Sigmoid colon (tissue), 7 donors: Measurements from ENCODE around the gene GNL1. TPM values are rescaled to one million over a fixed set of nuclear protein-coding genes. Genes with fewer than 3 reads are reported as not detected.
"Not testable (repeated sequence)": the region's sequence is repeated elsewhere in the genome, so short reads cannot be mapped to it uniquely, and the experiment has no call there.

Experiments used
- DNase-seq: peaks from one replicate; pipeline ENCODE4 v3.0.0-alpha.2; 2019
- H3K27ac ChIP-seq, 4 donors: fragments of 200-600 bp; sonication (generic); one replicate each; pipeline ENCODE4 v1.5.1; 2016 to 2019; ENCODE audit warnings: mild to moderate bottlenecking in 1 of 4
- H3K27me3 ChIP-seq, 3 donors: fragments of 200-600 bp; sonication (generic); one replicate each; pipeline ENCODE4 v1.5.1; 2019; ENCODE audit warnings: mild to moderate bottlenecking in 1 of 3
- H3K36me3 ChIP-seq, 4 donors: fragments of 200-600 bp; sonication (generic); one replicate each; pipeline ENCODE4 v1.5.1; 2016 to 2019
- H3K4me1 ChIP-seq, 4 donors: fragments of 200-600 bp; sonication (generic); one replicate each; pipeline ENCODE4 v1.5.1; 2017 to 2019
- H3K4me3 ChIP-seq, 4 donors: fragments of 200-600 bp; sonication (generic); one replicate each; pipeline ENCODE4 v1.5.1; 2017 to 2019; ENCODE audit warnings: mild to moderate bottlenecking in 2 of 4, moderate library complexity in 1 of 4
- H3K9me3 ChIP-seq, 4 donors: fragments of 200-600 bp in 3 of 4; sonication (generic) in 3 of 4; one replicate each; pipeline versions ENCODE4 v1.5.1 to v1.6.1; 2013 to 2019
- EP300 ChIP-seq, 4 donors: sonication (generic); formaldehyde crosslinking; IDR thresholded peaks; one replicate each; pipeline ENCODE4 v1.6.1; 2017; ENCODE audit warnings: antibody characterized with exemption in 4 of 4
- POLR2A ChIP-seq, 2 donors: fragments of 450-650 bp; IDR thresholded peaks; one replicate each; pipeline ENCODE4 v1.6.1; 2016; ENCODE audit warnings: antibody characterized with exemption in 2 of 2, mild to moderate bottlenecking in 2 of 2, moderate library complexity in 2 of 2
- POLR2AphosphoS5 ChIP-seq, 4 donors: sonication (generic); formaldehyde crosslinking; IDR thresholded peaks; one replicate each; pipeline ENCODE4 v1.6.1; 2017; ENCODE audit warnings: antibody characterized with exemption in 4 of 4
- WGBS, 2 donors: extraction: QIAGEN DNeasy Blood & Tissue Kit; methylation state at CpG; one replicate each; pipeline ENCODE4 v1.1.7; 2013; 5-methylcytosine and 5-hydroxymethylcytosine counted together
- intact Hi-C: fragments of 100-400 bp; cut with DNase I; formaldehyde crosslinking; loops from one replicate; pipeline ENCODE4 v1.15.1; 2023
- polyA plus RNA-seq, 3 donors: library from polyadenylated mRNA; stranded (reverse); fragments of 200-250 nt; gene quantifications; one replicate each; pipeline ENCODE4 v1.2.3, GENCODE V29; 2013
- total RNA-seq, 4 donors: library from RNA; depleted of rRNA; stranded (reverse); fragments of >200 nt; gene quantifications; one replicate each; pipeline ENCODE4 v1.1.0, GENCODE V29; 2016
- TF ChIP-seq, protein P1 (sequence below), 4 experiments: fragments of 450-650 bp in 3 of 4; fragments of 200-600 bp in 1 of 4; IDR thresholded peaks; one replicate each; pipeline ENCODE4 v1.5.1; 2016 to 2019; ENCODE audit warnings: antibody characterized with exemption in 4 of 4, mild to moderate bottlenecking in 3 of 4, moderate library complexity in 2 of 4
- donor health status: healthy with polysubstance abuse.
- donor health status: Bipolar disorder and iron deficiency.
- donor health status: healthy.

GNL1 gene
- total and polyA plus RNA-seq, 7 donors: 27.7 to 50.6 (median 35.7) TPM

- peak; percentile 81 for DNase-seq
Observed at GRCh38 chr6:30597315-30598144, 41.2 kb upstream of the GNL1 start.

GRCh38 chr6:30592287-30592686 is 36.0 kb upstream of the GNL1 start:
- no peak for TF ChIP-seq POLR2A (IDR thresholded peaks at IDR 0.05)
- TF ChIP-seq EP300 (IDR thresholded peaks at IDR 0.05): no peak
- no peak for TF ChIP-seq POLR2AphosphoS5 (IDR thresholded peaks at IDR 0.05)
- TF ChIP-seq, protein P1, sequence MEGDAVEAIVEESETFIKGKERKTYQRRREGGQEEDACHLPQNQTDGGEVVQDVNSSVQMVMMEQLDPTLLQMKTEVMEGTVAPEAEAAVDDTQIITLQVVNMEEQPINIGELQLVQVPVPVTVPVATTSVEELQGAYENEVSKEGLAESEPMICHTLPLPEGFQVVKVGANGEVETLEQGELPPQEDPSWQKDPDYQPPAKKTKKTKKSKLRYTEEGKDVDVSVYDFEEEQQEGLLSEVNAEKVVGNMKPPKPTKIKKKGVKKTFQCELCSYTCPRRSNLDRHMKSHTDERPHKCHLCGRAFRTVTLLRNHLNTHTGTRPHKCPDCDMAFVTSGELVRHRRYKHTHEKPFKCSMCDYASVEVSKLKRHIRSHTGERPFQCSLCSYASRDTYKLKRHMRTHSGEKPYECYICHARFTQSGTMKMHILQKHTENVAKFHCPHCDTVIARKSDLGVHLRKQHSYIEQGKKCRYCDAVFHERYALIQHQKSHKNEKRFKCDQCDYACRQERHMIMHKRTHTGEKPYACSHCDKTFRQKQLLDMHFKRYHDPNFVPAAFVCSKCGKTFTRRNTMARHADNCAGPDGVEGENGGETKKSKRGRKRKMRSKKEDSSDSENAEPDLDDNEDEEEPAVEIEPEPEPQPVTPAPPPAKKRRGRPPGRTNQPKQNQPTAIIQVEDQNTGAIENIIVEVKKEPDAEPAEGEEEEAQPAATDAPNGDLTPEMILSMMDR (IDR thresholded peaks at IDR 0.05): no peak
- Histone ChIP-seq H3K27me3 (no peaks in the 10 kb centered on the region), H3K27ac (no peak overlapping the region), H3K9me3 (no peaks in the 10 kb centered on the region), H3K36me3 (peaks cover 15 to 68% (median 41%) of the 10 kb centered on the region in 4 donors), H3K4me1 (no peaks in the 10 kb centered on the region), H3K4me3 (no peak overlapping the region)
- 98 to 100% methylated on average over 1 of the region's 1 CpG for WGBS, 2 donors
- DNase-seq: no peak
- intact Hi-C loops: no loop called here

More at GRCh38 chr6:30597315-30598144, 41.2 kb upstream of the GNL1 start:
- H3K9me3 ChIP-seq, H3K27me3 ChIP-seq, H3K4me3 ChIP-seq, H3K4me1 ChIP-seq: not testable (repeated sequence)
- Histone ChIP-seq H3K36me3 (peaks cover 26 to 37% (median 28%) of the 10 kb centered on the region in 4 donors), H3K27ac (peak overlapping the region in 1 of 4 donors; percentile 35)
- WGBS, 2 donors: 76 to 77% methylated on average over 15 of the region's 15 CpGs
- TF ChIP-seq POLR2AphosphoS5 (IDR thresholded peaks at IDR 0.05): peak in 2 of 4 donors; percentile 44 to 65
- TF ChIP-seq, protein P1 (IDR thresholded peaks at IDR 0.05): peak; percentile 70 to 87 (median 74)
- intact Hi-C loops: loop anchor here (5.0 kb wide), 1 partner anchor 55 kb away; no protein-coding TSS in a partner anchor

DNA sequence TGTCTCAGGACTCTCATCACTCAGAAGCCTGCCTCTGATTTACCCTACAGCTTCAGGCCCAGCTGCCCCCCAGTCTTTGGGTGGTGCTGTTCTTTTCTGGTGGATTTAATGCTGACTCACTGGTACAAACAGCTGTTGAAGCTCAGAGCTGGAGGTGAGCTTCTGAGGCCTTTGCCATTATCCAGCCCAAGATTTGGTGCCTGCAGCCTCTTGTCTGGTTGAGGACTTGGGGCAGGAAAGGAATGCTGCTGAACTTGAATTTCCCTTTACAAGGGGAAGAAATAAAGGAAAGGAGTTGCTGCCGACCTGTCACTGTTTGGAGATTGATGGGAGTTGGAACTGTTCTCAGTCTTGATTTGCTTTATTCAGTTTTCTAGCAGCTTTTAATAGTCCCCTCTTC is 34.7 kb upstream of the GNL1 start:
- Histone ChIP-seq H3K36me3 (peaks cover 28 to 81% (median 54%) of the 10 kb centered on the region in 4 donors), H3K4me3 (no peak overlapping the region), H3K9me3 (no peaks in the 10 kb centered on the region), H3K27ac (peak overlapping the region in 3 of 4 donors; percentile 18 to 55 (median 23)), H3K27me3 (no peaks in the 10 kb centered on the region), H3K4me1 (no peaks in the 10 kb centered on the region)
- WGBS, 2 donors: 32 to 61% methylated on average over 1 of the region's 1 CpG
- intact Hi-C loops: no loop called here
- DNase-seq: no peak
- TF ChIP-seq POLR2AphosphoS5 (IDR thresholded peaks at IDR 0.05): no peak
- TF ChIP-seq EP300 (IDR thresholded peaks at IDR 0.05): no peak
- TF ChIP-seq POLR2A (IDR thresholded peaks at IDR 0.05): no peak
- TF ChIP-seq, protein P1 (IDR thresholded peaks at IDR 0.05): no peak

GRCh38 chr6:30590509-30590908 is 34.2 kb upstream of the GNL1 start:
- TF ChIP-seq, protein P1 (IDR thresholded peaks at IDR 0.05): no peak
- no peak for TF ChIP-seq POLR2AphosphoS5 (IDR thresholded peaks at IDR 0.05)
- TF ChIP-seq POLR2A (IDR thresholded peaks at IDR 0.05): no peak
- TF ChIP-seq EP300 (IDR thresholded peaks at IDR 0.05): no peak
- no peak for DNase-seq
- Histone ChIP-seq H3K27me3 (no peaks in the 10 kb centered on the region), H3K4me1 (no peaks in the 10 kb centered on the region), H3K36me3 (peaks cover 33 to 86% (median 59%) of the 10 kb centered on the region in 4 donors), H3K4me3 (no peak overlapping the region), H3K9me3 (no peaks in the 10 kb centered on the region), H3K27ac (peak overlapping the region in 3 of 4 donors; percentile 18 to 55 (median 23))
- intact Hi-C loops: no loop called here
- WGBS, 2 donors: 77 to 90% methylated on average over 8 of the region's 8 CpGs
